ENCODE data around the gene BHLHE41.

The BHLHE41 gene

DNA sequence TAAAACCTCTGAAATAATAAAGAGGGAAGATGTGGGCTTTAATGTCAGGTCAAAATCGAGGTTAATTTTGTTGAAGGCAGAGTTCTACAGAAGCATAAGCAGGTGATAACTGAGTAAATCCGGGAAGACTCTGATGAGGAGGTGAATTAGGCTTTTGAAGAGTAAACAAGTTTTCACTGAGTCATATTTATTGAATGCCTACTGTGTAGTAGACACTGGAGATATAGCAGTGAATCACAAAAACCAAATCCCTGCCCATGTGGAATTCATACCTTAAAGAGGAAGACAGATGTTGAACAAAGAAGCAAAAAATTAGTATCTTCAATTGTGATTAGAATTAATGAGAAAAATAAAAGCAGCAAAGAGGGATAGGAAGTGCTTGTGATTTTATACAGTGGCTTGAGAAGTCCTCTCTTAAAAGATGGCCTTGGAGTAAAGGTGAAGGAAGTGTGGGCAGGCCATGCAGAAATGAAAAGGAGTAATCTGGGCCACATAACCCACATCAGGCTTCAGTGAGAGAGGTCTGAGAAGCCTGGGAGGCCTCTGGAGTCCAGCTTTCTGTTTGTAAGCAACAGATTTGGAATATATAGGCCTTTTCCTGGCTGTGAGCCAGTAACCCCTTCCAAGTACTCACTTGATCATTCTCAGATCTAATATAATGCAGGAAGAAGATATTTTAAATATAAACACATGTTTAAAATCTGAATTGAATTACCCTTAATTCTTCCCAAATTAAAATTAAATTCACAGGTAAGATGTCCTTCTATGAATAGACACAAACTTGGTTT is 46.7 kb downstream of the BHLHE41 start:
- no peak overlapping the region for H3K18ac ChIP-seq (ENCODE audit: low read length)
- H4K5ac ChIP-seq (ENCODE audit: low read length) = no peak overlapping the region
- no peaks in the 10 kb centered on the region for H3K27me3 ChIP-seq (ENCODE audit: insufficient read depth, low read length, poor library complexity)
- no peak overlapping the region for H3K9ac ChIP-seq (ENCODE audit: low read length)
- peak overlapping the region; percentile 16 for H3K4ac ChIP-seq (ENCODE audit: low read depth, low read length)
- no peak overlapping the region for H3K4me2 ChIP-seq (ENCODE audit: low read length)
- no peaks in the 10 kb centered on the region for H3K79me2 ChIP-seq (ENCODE audit: control insufficient read depth, insufficient read depth, low read length)
- no peak overlapping the region for H4K8ac ChIP-seq (ENCODE audit: low read depth, low read length)
- H2BK120ac ChIP-seq (ENCODE audit: low read depth, low read length) = no peak overlapping the region
- no CpG with 5 or more reads among the region's 2 CpGs for WGBS (ENCODE audit: extremely low coverage, insufficient coverage, low lambda C conversion rate)
- H2BK5ac ChIP-seq (ENCODE audit: low read length) = no peak overlapping the region
- no peaks in the 10 kb centered on the region for H3K36me3 ChIP-seq (ENCODE audit: control insufficient read depth, insufficient read depth, low read length)
- H2AK5ac ChIP-seq (ENCODE audit: low read length) = no peak overlapping the region
- no peak overlapping the region for H3K56ac ChIP-seq (ENCODE audit: low read length)
- H3K23ac ChIP-seq (ENCODE audit: low read length) = no peak overlapping the region
- H2BK15ac ChIP-seq (replicated peaks; ENCODE audit: low read depth) = no peak overlapping the region
- no peak overlapping the region for H3K27ac ChIP-seq (ENCODE audit: low read depth, low read length)
- H3K79me1 ChIP-seq (ENCODE audit: low read length) = no peaks in the 10 kb centered on the region
- no peaks in the 10 kb centered on the region for H3K4me1 ChIP-seq (ENCODE audit: control insufficient read depth, low read depth, low read length)
- no peak overlapping the region for H3K4me3 ChIP-seq (ENCODE audit: low read length)
- no peak for DNase-seq
